HepG2 (cell line): ENCODE measurements around the gene LSR.

ENCODE experiments used
- CTCF ChIP-seq: sonication (generic); formaldehyde crosslinking; IDR thresholded peaks from 2 replicates; pipeline ENCODE4 v1.5.0; 2020; ENCODE audit warnings: mild to moderate bottlenecking, missing genetic modification reagents, moderate library complexity
- EP300 ChIP-seq, 3 experiments: sonication (generic) in 1 of 3; formaldehyde crosslinking in 1 of 3; IDR thresholded peaks; 2 replicates each; pipeline versions ENCODE4 v1.5.1 to v1.6.1; 2011 to 2020; ENCODE audit warnings: low read depth in 2 of 3, low read length in 2 of 3, borderline replicate concordance in 1 of 3, improper control_type of control experiment in 1 of 3, mild to moderate bottlenecking in 1 of 3, missing genetic modification reagents in 1 of 3, moderate library complexity in 1 of 3
- EZH2 ChIP-seq: conservative IDR thresholded peaks from 2 replicates; pipeline ENCODE4 v1.6.1; 2012; ENCODE audit warnings: mild to moderate bottlenecking, low read depth, low read length, moderate library complexity
- POLR2AphosphoS5 ChIP-seq: IDR thresholded peaks from 2 replicates; pipeline ENCODE4 v1.6.1; 2012; ENCODE audit warnings: low read depth, low read length
- TBL1XR1 ChIP-seq: fragments of 150-350 bp; IDR thresholded peaks from 2 replicates; pipeline ENCODE4 v1.6.1; 2014; ENCODE audit warnings: borderline replicate concordance, low read length; ENCODE audit not compliant: partially characterized antibody
- ZMYM4 ChIP-seq: sonication (generic); formaldehyde crosslinking; IDR thresholded peaks from 2 replicates; pipeline ENCODE4 v1.8.1; 2023; ENCODE audit warnings: mild to moderate bottlenecking, missing genetic modification reagents
- TF ChIP-seq, protein P1 (sequence below), 2 experiments: IDR thresholded peaks; 2 replicates each; pipeline ENCODE4 v1.6.1; 2011 to 2012; ENCODE audit warnings: low read length in 2 of 2, borderline replicate concordance in 1 of 2, low read depth in 1 of 2, mild to moderate bottlenecking in 1 of 2, moderate library complexity in 1 of 2
- TF ChIP-seq, protein P2 (sequence below): sonication (generic); formaldehyde crosslinking; IDR thresholded peaks from 2 replicates; pipeline ENCODE4 v1.4.0; 2020; ENCODE audit warnings: missing genetic modification reagents

DNA sequence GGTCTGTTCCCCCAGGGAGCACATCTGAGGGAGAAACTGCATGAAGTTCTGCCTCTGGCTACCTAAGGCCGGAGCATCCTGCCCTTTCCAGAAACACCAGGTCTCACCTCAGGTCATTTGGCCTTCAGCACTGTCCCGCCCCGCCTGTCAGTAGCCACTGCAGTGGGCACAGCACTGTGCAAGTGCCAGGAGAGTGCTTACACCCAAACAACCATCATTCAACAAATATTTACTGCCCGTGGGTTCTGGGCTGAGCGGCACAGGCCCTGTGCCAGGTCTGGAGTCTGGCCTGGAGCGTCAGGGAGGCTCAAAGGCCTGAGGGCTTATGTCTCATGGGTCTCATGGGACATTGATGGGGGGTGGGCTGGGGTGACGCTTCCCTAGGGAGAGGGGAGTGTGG lies 22.7 kb downstream of the LSR start:
- TF ChIP-seq POLR2AphosphoS5 (no peak), TBL1XR1 (no peak), ZMYM4 (CRISPR knock-in tag) (no peak), CTCF (CRISPR knock-in tag) (no peak), EZH2 (no peak), EP300 (IDR thresholded peaks at IDR 0.05; ENCODE audit: low read depth in 2 of 2, low read length in 2 of 2) (no peak), EP300 (CRISPR knock-in tag; IDR thresholded peaks at IDR 0.05; ENCODE audit: borderline replicate concordance) (no peak)
- TF ChIP-seq, protein P1, sequence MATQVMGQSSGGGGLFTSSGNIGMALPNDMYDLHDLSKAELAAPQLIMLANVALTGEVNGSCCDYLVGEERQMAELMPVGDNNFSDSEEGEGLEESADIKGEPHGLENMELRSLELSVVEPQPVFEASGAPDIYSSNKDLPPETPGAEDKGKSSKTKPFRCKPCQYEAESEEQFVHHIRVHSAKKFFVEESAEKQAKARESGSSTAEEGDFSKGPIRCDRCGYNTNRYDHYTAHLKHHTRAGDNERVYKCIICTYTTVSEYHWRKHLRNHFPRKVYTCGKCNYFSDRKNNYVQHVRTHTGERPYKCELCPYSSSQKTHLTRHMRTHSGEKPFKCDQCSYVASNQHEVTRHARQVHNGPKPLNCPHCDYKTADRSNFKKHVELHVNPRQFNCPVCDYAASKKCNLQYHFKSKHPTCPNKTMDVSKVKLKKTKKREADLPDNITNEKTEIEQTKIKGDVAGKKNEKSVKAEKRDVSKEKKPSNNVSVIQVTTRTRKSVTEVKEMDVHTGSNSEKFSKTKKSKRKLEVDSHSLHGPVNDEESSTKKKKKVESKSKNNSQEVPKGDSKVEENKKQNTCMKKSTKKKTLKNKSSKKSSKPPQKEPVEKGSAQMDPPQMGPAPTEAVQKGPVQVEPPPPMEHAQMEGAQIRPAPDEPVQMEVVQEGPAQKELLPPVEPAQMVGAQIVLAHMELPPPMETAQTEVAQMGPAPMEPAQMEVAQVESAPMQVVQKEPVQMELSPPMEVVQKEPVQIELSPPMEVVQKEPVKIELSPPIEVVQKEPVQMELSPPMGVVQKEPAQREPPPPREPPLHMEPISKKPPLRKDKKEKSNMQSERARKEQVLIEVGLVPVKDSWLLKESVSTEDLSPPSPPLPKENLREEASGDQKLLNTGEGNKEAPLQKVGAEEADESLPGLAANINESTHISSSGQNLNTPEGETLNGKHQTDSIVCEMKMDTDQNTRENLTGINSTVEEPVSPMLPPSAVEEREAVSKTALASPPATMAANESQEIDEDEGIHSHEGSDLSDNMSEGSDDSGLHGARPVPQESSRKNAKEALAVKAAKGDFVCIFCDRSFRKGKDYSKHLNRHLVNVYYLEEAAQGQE (IDR thresholded peaks at IDR 0.05; ENCODE audit: borderline replicate concordance in 1 of 2, low read depth in 1 of 2, low read length in 2 of 2), result no peak
- TF ChIP-seq, protein P2, sequence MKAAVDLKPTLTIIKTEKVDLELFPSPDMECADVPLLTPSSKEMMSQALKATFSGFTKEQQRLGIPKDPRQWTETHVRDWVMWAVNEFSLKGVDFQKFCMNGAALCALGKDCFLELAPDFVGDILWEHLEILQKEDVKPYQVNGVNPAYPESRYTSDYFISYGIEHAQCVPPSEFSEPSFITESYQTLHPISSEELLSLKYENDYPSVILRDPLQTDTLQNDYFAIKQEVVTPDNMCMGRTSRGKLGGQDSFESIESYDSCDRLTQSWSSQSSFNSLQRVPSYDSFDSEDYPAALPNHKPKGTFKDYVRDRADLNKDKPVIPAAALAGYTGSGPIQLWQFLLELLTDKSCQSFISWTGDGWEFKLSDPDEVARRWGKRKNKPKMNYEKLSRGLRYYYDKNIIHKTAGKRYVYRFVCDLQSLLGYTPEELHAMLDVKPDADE (CRISPR knock-in tag), result no peak
